Measurements from ENCODE around the gene PFAS. TPM values are rescaled to one million over a fixed set of nuclear protein-coding genes. Genes with fewer than 3 reads are reported as not detected.

The PFAS gene
- total RNA-seq, 1 experiment from 2014 or later: 246 TPM

DNA sequence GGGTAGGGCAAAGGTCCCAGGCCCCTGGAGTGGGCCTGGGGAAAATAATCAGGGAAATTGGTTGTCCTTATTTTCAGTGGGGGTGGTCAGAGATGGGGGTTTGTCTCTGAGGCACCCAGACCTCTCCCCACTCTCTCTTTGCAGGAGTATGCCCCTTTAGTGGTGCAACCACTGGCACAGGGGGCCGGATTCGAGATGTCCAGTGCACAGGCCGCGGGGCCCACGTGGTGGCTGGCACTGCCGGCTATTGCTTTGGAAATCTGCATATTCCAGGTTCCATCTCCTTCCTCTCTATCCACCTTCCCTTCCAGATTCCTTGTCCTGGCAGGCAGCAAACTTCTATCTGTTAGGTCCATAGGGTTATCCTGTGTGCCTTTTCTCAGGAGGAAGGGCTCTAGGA is 7.6 kb downstream of the PFAS start:
- H3K9me3 Mint-ChIP-seq: 0 out of 2 replicates have a peak, but pooled peaks cover 4% of the 10 kb centered on the region
- ChIA-PET CTCF (interaction anchor here (1.8 kb wide), 1 partner anchor 44 kb away, joined by 6 read pairs; no protein-coding TSS in a partner anchor), POLR2A (no interaction called here)
- TF ChIP-seq CREM (CRISPR knock-in tag; IDR thresholded peaks at IDR 0.05): no peak
- TF ChIP-seq ELF4 (CRISPR knock-in tag; IDR thresholded peaks at IDR 0.05; ENCODE audit: low read depth): no peak
- no peak for TF ChIP-seq TEAD4 (CRISPR knock-in tag; IDR thresholded peaks at IDR 0.05)
- TF ChIP-seq NFATC4 (CRISPR knock-in tag; IDR thresholded peaks at IDR 0.05): no peak
- TF ChIP-seq ZNF396 (CRISPR knock-in tag; IDR thresholded peaks at IDR 0.05; ENCODE audit: borderline replicate concordance): no peak
- TF ChIP-seq PRRX2 (CRISPR knock-in tag; IDR thresholded peaks at IDR 0.05): no peak
- TF ChIP-seq, protein P1, sequence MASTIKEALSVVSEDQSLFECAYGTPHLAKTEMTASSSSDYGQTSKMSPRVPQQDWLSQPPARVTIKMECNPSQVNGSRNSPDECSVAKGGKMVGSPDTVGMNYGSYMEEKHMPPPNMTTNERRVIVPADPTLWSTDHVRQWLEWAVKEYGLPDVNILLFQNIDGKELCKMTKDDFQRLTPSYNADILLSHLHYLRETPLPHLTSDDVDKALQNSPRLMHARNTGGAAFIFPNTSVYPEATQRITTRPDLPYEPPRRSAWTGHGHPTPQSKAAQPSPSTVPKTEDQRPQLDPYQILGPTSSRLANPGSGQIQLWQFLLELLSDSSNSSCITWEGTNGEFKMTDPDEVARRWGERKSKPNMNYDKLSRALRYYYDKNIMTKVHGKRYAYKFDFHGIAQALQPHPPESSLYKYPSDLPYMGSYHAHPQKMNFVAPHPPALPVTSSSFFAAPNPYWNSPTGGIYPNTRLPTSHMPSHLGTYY (CRISPR knock-in tag; IDR thresholded peaks at IDR 0.05): no peak
- no peak for TF ChIP-seq HMGA2 (CRISPR knock-in tag; IDR thresholded peaks at IDR 0.05)
- H3K27me3 Mint-ChIP-seq (ENCODE audit: low read depth): no peaks in the 10 kb centered on the region
- no peak overlapping the region for H3K27ac Mint-ChIP-seq
- H3K4me1 Mint-ChIP-seq: no peaks in the 10 kb centered on the region
- H3K4me3 Mint-ChIP-seq: no peak overlapping the region
- DNase-seq (ENCODE audit: low spot score) (no peak), ATAC-seq (no peak)
- peaks cover 77% of the 10 kb centered on the region for H3K36me3 Mint-ChIP-seq

DNA sequence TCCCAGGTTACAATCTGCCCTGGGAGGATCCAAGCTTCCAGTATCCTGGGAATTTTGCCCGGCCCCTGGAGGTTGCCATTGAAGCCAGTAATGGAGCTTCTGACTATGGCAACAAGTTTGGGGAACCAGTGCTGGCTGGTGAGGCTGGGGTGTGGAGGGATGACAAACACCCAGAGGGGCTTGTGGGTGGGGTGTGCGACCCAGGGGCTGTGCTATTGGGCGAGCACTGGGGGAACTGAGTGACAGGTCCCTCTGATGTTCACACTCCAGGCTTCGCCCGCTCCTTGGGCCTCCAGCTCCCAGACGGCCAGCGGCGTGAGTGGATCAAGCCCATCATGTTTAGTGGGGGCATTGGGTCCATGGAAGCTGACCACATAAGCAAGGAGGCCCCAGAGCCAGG is 8.7 kb downstream of the PFAS start:
- 0 out of 2 replicates have a peak, but pooled peaks cover 4% of the 10 kb centered on the region for H3K9me3 Mint-ChIP-seq
- ATAC-seq (no peak), DNase-seq (ENCODE audit: low spot score) (no peak)
- ChIA-PET POLR2A (interaction anchor here (0.6 kb wide), 1 partner anchor 1141 kb away, joined by 5 read pairs; no protein-coding TSS in a partner anchor), CTCF (no interaction called here)
- no peak overlapping the region for H3K27ac Mint-ChIP-seq
- TF ChIP-seq NR3C1 (CRISPR knock-in tag; conservative IDR thresholded peaks at IDR 0.05; ENCODE audit: low read depth) (no peak), SP1 (CRISPR knock-in tag; conservative IDR thresholded peaks at IDR 0.05) (no peak), JAZF1 (CRISPR knock-in tag; IDR thresholded peaks at IDR 0.05) (no peak), SMAD4 (CRISPR knock-in tag; IDR thresholded peaks at IDR 0.05) (no peak), NFYB (CRISPR knock-in tag; conservative IDR thresholded peaks at IDR 0.05; ENCODE audit: low read depth) (no peak), ZNF263 (CRISPR knock-in tag; IDR thresholded peaks at IDR 0.05; ENCODE audit: low read depth) (no peak), TCF7 (CRISPR knock-in tag; IDR thresholded peaks at IDR 0.05; ENCODE audit: low read depth) (no peak), JUN (CRISPR knock-in tag; IDR thresholded peaks at IDR 0.05) (no peak), PRRX2 (CRISPR knock-in tag; IDR thresholded peaks at IDR 0.05) (no peak), ZNF138 (CRISPR knock-in tag; conservative IDR thresholded peaks at IDR 0.05) (no peak), SMAD3 (CRISPR knock-in tag; IDR thresholded peaks at IDR 0.05; ENCODE audit: borderline replicate concordance) (no peak), TEAD1 (CRISPR knock-in tag; IDR thresholded peaks at IDR 0.05) (no peak)
- TF ChIP-seq, protein P2, sequence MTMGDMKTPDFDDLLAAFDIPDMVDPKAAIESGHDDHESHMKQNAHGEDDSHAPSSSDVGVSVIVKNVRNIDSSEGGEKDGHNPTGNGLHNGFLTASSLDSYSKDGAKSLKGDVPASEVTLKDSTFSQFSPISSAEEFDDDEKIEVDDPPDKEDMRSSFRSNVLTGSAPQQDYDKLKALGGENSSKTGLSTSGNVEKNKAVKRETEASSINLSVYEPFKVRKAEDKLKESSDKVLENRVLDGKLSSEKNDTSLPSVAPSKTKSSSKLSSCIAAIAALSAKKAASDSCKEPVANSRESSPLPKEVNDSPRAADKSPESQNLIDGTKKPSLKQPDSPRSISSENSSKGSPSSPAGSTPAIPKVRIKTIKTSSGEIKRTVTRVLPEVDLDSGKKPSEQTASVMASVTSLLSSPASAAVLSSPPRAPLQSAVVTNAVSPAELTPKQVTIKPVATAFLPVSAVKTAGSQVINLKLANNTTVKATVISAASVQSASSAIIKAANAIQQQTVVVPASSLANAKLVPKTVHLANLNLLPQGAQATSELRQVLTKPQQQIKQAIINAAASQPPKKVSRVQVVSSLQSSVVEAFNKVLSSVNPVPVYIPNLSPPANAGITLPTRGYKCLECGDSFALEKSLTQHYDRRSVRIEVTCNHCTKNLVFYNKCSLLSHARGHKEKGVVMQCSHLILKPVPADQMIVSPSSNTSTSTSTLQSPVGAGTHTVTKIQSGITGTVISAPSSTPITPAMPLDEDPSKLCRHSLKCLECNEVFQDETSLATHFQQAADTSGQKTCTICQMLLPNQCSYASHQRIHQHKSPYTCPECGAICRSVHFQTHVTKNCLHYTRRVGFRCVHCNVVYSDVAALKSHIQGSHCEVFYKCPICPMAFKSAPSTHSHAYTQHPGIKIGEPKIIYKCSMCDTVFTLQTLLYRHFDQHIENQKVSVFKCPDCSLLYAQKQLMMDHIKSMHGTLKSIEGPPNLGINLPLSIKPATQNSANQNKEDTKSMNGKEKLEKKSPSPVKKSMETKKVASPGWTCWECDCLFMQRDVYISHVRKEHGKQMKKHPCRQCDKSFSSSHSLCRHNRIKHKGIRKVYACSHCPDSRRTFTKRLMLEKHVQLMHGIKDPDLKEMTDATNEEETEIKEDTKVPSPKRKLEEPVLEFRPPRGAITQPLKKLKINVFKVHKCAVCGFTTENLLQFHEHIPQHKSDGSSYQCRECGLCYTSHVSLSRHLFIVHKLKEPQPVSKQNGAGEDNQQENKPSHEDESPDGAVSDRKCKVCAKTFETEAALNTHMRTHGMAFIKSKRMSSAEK (CRISPR knock-in tag; IDR thresholded peaks at IDR 0.05; ENCODE audit: borderline replicate concordance): no peak
- TF ChIP-seq, protein P3, sequence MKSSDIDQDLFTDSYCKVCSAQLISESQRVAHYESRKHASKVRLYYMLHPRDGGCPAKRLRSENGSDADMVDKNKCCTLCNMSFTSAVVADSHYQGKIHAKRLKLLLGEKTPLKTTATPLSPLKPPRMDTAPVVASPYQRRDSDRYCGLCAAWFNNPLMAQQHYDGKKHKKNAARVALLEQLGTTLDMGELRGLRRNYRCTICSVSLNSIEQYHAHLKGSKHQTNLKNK (CRISPR knock-in tag; IDR thresholded peaks at IDR 0.05): no peak
- no peaks in the 10 kb centered on the region for H3K27me3 Mint-ChIP-seq (ENCODE audit: low read depth)
- H3K36me3 Mint-ChIP-seq: peaks cover 87% of the 10 kb centered on the region
- H3K4me3 Mint-ChIP-seq: no peak overlapping the region
- H3K4me1 Mint-ChIP-seq: no peaks in the 10 kb centered on the region

All from WTC11 (cell line).